ENCODE measurements around the gene ZNF665.
"Not testable (repeated sequence)": the region's sequence is repeated elsewhere in the genome, so short reads cannot be mapped to it uniquely, and the experiment has no call there.

The ZNF665 gene

GRCh38 chr19:53156850-53157249, 36.3 kb downstream of the ZNF665 start:
- DNase-seq, result peak; percentile 27

GRCh38 chr19:53147645-53148044, 45.5 kb downstream of the ZNF665 start:
- DNase-seq, result no peak

GRCh38 chr19:53140351-53140750, 52.8 kb downstream of the ZNF665 start:
- DNase-seq, result no peak

GRCh38 chr19:53136432-53136831, 56.7 kb downstream of the ZNF665 start:
- DNase-seq, result no peak

GRCh38 chr19:53132141-53132991, 60.8 kb downstream of the ZNF665 start, which contains the start of gene ZNF415:
Gene ZNF415, minus strand, starts transcription at chr19:53132910. Its CDS starts 10,234 bp downstream, at chr19:53122676.
- peak; percentile 55 for DNase-seq

GRCh38 chr19:53131727-53132126, 61.4 kb downstream of the ZNF665 start:
- no peak for DNase-seq

- peak; percentile 9 for DNase-seq
These were observed 62.0 kb downstream of the ZNF665 start for GRCh38 chr19:53131085-53131590.

- no peak for DNase-seq
These were observed 62.7 kb downstream of the ZNF665 start for GRCh38 chr19:53130506-53130905.

GRCh38 chr19:53126733-53127526, 66.2 kb downstream of the ZNF665 start:
- not testable (repeated sequence) for DNase-seq

- no peak for DNase-seq
These were observed 69.8 kb downstream of the ZNF665 start for GRCh38 chr19:53123400-53123799.

Data from suppressor macrophage treated with lipopolysaccharide for 4 hours (primary cell).